ENCODE measurements around the gene PRKAB1. TPM values are rescaled to one million over a fixed set of nuclear protein-coding genes. Genes with fewer than 3 reads are reported as not detected.

PRKAB1 gene
- total RNA-seq, 1 experiment from 2014 or later: 16.2 TPM

DNA sequence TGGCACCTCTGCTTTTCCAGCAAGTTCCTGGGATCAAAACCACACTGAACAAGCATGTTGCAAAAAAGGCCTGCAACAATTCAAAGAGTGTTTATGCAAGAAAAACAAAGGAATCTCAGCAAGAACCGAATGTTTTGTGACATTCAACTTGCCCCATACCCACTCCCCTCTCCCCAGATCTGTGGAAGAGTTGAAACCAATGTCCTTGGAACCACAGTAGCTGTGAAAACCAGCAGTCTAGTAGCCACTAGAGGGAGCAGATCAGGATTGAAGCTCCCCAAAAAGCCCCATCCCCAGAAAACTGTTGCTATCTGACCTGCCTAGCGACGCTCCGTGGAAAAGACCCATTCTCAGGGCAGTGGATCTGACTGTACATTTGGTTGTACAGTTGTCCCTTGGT, 27.1 kb downstream of the PRKAB1 start:
- DNase-seq (peak; percentile 32), ATAC-seq (no peak)
- TF ChIP-seq CTCF (conservative IDR thresholded peaks at IDR 0.05; ENCODE audit: low read depth, low read length) (peak; percentile 70), EZH2phosphoT487 (IDR thresholded peaks at IDR 0.05; ENCODE audit: borderline replicate concordance, low read length) (no peak)
- H2AFZ ChIP-seq (ENCODE audit: low read length): no peak overlapping the region
- H3K79me2 ChIP-seq (ENCODE audit: low read length): no peaks in the 10 kb centered on the region
- H3K4me1 ChIP-seq (ENCODE audit: insufficient read depth, low read length): peaks cover 19% of the 10 kb centered on the region
- no peaks in the 10 kb centered on the region for H3K9me3 ChIP-seq (ENCODE audit: low read length)
- no TSS peak for BruUV-seq (replicated peaks)
- ChIA-PET POLR2A (ENCODE audit: unreplicated experiment) (no interaction called here), CTCF (interaction anchor here (0.9 to 1.4 kb wide), 5 partner anchors 9 to 207 kb away, joined by 3 to 9 read pairs (median 6); partner anchors contain the start of gene PRKAB1)
- H3K4me2 ChIP-seq (ENCODE audit: low read length): no peak overlapping the region
- no peak overlapping the region for H3K27ac ChIP-seq (ENCODE audit: low read length)
- no peaks in the 10 kb centered on the region for H3F3A ChIP-seq (ENCODE audit: low read length, unreplicated experiment)
- H3K27me3 ChIP-seq (ENCODE audit: low read length): no peaks in the 10 kb centered on the region
- H3K9me2 ChIP-seq (replicated peaks; ENCODE audit: low read length): no peaks in the 10 kb centered on the region
- no peaks in the 10 kb centered on the region for H4K20me1 ChIP-seq (ENCODE audit: low read length)
- intact Hi-C loops (cut with micrococcal nuclease): no loop called here
- no peak overlapping the region for H3K4me3 ChIP-seq (ENCODE audit: low read length)
- H3K9ac ChIP-seq (ENCODE audit: low read length): no peak overlapping the region
- peaks cover 30% of the 10 kb centered on the region; the same call in 1 of the 2 replicates for H3K36me3 ChIP-seq (ENCODE audit: low read depth, low read length)

GRCh38 chr12:119696943-119697342, 29.0 kb downstream of the PRKAB1 start:
- Histone ChIP-seq H3F3A (ENCODE audit: low read length, unreplicated experiment) (no peaks in the 10 kb centered on the region), H3K27me3 (ENCODE audit: low read length) (no peaks in the 10 kb centered on the region), H3K4me3 (ENCODE audit: low read length) (no peak overlapping the region), H3K27ac (ENCODE audit: low read length) (no peak overlapping the region), H4K20me1 (ENCODE audit: low read length) (no peaks in the 10 kb centered on the region), H3K4me2 (ENCODE audit: low read length) (no peak overlapping the region), H3K36me3 (ENCODE audit: low read depth, low read length) (peaks cover 27% of the 10 kb centered on the region), H3K4me1 (ENCODE audit: insufficient read depth, low read length) (peaks cover 19% of the 10 kb centered on the region), H3K79me2 (ENCODE audit: low read length) (no peaks in the 10 kb centered on the region), H3K9me2 (replicated peaks; ENCODE audit: low read length) (no peaks in the 10 kb centered on the region), H2AFZ (ENCODE audit: low read length) (no peak overlapping the region), H3K9ac (ENCODE audit: low read length) (no peak overlapping the region), H3K9me3 (ENCODE audit: low read length) (no peaks in the 10 kb centered on the region)
- POLR2A ChIA-PET (ENCODE audit: unreplicated experiment): no interaction called here
- CTCF ChIA-PET: no interaction called here
- BruUV-seq (replicated peaks): no TSS peak
- ATAC-seq (no peak), DNase-seq (no peak)
- TF ChIP-seq CTCF (conservative IDR thresholded peaks at IDR 0.05; ENCODE audit: low read depth, low read length): no peak
- no peak for TF ChIP-seq EZH2 (IDR thresholded peaks at IDR 0.05; ENCODE audit: low read length, unreplicated experiment)
- TF ChIP-seq EZH2phosphoT487 (IDR thresholded peaks at IDR 0.05; ENCODE audit: borderline replicate concordance, low read length): no peak
- intact Hi-C loops (cut with micrococcal nuclease): no loop called here

GRCh38 chr12:119699199-119699760, 31.3 kb downstream of the PRKAB1 start:
- Histone ChIP-seq H3K36me3 (ENCODE audit: low read depth, low read length) (peaks cover 36% of the 10 kb centered on the region), H3K79me2 (ENCODE audit: low read length) (no peaks in the 10 kb centered on the region), H3K9ac (ENCODE audit: low read length) (no peak overlapping the region), H3F3A (ENCODE audit: low read length, unreplicated experiment) (no peaks in the 10 kb centered on the region), H3K9me3 (ENCODE audit: low read length) (no peaks in the 10 kb centered on the region), H3K27me3 (ENCODE audit: low read length) (no peaks in the 10 kb centered on the region), H3K4me3 (ENCODE audit: low read length) (no peak overlapping the region), H3K4me1 (ENCODE audit: insufficient read depth, low read length) (peaks cover 4% of the 10 kb centered on the region), H2AFZ (ENCODE audit: low read length) (no peak overlapping the region), H3K4me2 (ENCODE audit: low read length) (no peak overlapping the region), H3K27ac (ENCODE audit: low read length) (no peak overlapping the region), H4K20me1 (ENCODE audit: low read length) (no peaks in the 10 kb centered on the region), H3K9me2 (replicated peaks; ENCODE audit: low read length) (no peaks in the 10 kb centered on the region)
- intact Hi-C loops (cut with micrococcal nuclease): no loop called here
- no peak for DNase-seq
- BruUV-seq (replicated peaks): no TSS peak
- CTCF ChIA-PET: no interaction called here
- no peak for ATAC-seq
- POLR2A ChIA-PET (ENCODE audit: unreplicated experiment): no interaction called here
- no peak for TF ChIP-seq EZH2phosphoT487 (IDR thresholded peaks at IDR 0.05; ENCODE audit: borderline replicate concordance, low read length)
- TF ChIP-seq CTCF (conservative IDR thresholded peaks at IDR 0.05; ENCODE audit: low read depth, low read length): no peak

Data from PC-3 (cell line).